ENCODE results near the gene MYL5. TPM values are rescaled to one million over a fixed set of nuclear protein-coding genes. Genes with fewer than 3 reads are reported as not detected.

Gene MYL5, protein sequence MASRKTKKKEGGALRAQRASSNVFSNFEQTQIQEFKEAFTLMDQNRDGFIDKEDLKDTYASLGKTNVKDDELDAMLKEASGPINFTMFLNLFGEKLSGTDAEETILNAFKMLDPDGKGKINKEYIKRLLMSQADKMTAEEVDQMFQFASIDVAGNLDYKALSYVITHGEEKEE
- 14.0 TPM for polyA plus RNA-seq (2012; ENCODE audit: missing spikeins)

- TF ChIP-seq POLR2AphosphoS5 (IDR thresholded peaks at IDR 0.05; ENCODE audit: low read depth, low read length) (peak; percentile 85), TAF1 (IDR thresholded peaks at IDR 0.05; ENCODE audit: borderline replicate concordance, low read depth, low read length) (peak; percentile 75; the same call in 1 of the 2 replicates), POLR2A (IDR thresholded peaks at IDR 0.05; ENCODE audit: low read depth, low read length) (peak; percentile 84)
- peak; percentile 100 for DNase-seq (ENCODE audit: insufficient read length)
- FAIRE-seq, result peak; percentile 100
These were observed at the start of gene MYL5, which contains the start of gene ATP5ME for GRCh38 chr4:674172-675035. TSS of gene MYL5 (plus strand) at chr4:674542. CDS start at chr4:678027, 3,485 bp downstream. TSS of gene ATP5ME (minus strand) at chr4:674276. CDS start at chr4:674247, 29 bp downstream.

DNA sequence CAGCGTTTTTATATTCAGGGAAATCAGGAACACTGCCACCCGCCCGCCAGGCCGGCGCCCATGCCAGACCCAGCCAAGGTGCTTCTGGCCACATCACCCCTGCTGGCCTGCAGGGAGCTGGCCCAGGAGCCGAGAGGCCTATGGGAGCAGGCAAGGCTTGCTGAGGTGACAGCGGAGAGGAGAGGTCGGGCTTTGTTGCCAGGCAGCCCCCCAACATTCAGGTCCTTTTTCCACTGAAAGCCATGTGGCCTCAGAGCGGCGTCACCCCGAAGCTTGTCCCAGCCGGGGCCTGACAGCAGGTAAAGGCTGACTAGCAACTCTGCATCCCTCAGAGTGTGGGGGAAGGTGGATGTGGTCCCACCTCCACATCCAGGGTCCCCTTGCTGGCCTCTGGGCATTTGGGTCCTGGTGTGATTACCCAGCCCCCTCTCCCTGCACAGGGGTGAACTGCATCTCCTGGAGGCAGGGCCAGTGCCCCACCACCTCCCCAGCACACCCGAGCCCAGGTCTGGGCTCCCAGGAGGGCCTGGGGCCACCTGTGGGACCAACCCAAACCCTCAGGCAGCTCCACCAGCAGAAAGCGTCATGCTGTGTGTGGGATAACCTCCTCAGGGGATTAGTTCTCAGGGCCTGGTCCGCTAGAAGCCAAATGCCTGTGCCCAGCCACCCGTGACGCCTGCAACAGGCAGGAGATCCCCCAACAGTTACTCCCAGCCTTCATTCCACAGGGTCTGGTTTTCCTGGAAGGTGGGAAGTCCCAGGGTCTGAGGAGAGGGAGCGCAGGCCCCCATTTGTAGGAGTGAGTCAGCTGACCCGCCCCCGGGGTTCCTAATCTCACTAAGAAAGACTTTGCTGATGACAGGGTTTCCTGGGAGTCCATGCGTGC, 49.4 kb upstream of the MYL5 start, which contains the start of gene PDE6B:
PDE6B (plus strand) TSS at position 869 of the 886 bp plus-strand sequence. CDS start 54 bp downstream, outside the sequence.
- DNase-seq (ENCODE audit: insufficient read length) (no peak), FAIRE-seq (no peak)
- no peak for TF ChIP-seq POLR2A (IDR thresholded peaks at IDR 0.05; ENCODE audit: low read depth, low read length)
- TF ChIP-seq POLR2AphosphoS5 (IDR thresholded peaks at IDR 0.05; ENCODE audit: low read depth, low read length), result no peak
- TF ChIP-seq TAF1 (IDR thresholded peaks at IDR 0.05; ENCODE audit: borderline replicate concordance, low read depth, low read length), result no peak

DNA sequence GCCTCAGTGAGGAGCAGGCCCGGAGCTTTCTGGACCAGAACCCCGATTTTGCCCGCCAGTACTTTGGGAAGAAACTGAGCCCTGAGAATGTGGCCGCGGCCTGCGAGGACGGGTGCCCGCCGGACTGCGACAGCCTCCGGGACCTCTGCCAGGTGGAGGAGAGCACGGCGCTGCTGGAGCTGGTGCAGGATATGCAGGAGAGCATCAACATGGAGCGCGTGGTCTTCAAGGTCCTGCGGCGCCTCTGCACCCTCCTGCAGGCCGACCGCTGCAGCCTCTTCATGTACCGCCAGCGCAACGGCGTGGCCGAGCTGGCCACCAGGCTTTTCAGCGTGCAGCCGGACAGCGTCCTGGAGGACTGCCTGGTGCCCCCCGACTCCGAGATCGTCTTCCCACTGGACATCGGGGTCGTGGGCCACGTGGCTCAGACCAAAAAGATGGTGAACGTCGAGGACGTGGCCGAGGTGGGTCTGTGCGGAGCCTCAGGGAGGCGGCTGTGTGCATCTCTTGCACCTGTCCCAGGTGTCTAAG, 48.6 kb upstream of the MYL5 start:
- TF ChIP-seq POLR2A (IDR thresholded peaks at IDR 0.05; ENCODE audit: low read depth, low read length) (no peak), POLR2AphosphoS5 (IDR thresholded peaks at IDR 0.05; ENCODE audit: low read depth, low read length) (no peak), TAF1 (IDR thresholded peaks at IDR 0.05; ENCODE audit: borderline replicate concordance, low read depth, low read length) (no peak)
- DNase-seq (ENCODE audit: insufficient read length) (no peak), FAIRE-seq (no peak)

- DNase-seq (ENCODE audit: insufficient read length) (no peak), FAIRE-seq (no peak)
- no peak for TF ChIP-seq TAF1 (IDR thresholded peaks at IDR 0.05; ENCODE audit: borderline replicate concordance, low read depth, low read length)
- no peak for TF ChIP-seq POLR2A (IDR thresholded peaks at IDR 0.05; ENCODE audit: low read depth, low read length)
- TF ChIP-seq POLR2AphosphoS5 (IDR thresholded peaks at IDR 0.05; ENCODE audit: low read depth, low read length), result no peak
These were observed 47.9 kb upstream of the MYL5 start for GRCh38 chr4:626201-627091.

DNA sequence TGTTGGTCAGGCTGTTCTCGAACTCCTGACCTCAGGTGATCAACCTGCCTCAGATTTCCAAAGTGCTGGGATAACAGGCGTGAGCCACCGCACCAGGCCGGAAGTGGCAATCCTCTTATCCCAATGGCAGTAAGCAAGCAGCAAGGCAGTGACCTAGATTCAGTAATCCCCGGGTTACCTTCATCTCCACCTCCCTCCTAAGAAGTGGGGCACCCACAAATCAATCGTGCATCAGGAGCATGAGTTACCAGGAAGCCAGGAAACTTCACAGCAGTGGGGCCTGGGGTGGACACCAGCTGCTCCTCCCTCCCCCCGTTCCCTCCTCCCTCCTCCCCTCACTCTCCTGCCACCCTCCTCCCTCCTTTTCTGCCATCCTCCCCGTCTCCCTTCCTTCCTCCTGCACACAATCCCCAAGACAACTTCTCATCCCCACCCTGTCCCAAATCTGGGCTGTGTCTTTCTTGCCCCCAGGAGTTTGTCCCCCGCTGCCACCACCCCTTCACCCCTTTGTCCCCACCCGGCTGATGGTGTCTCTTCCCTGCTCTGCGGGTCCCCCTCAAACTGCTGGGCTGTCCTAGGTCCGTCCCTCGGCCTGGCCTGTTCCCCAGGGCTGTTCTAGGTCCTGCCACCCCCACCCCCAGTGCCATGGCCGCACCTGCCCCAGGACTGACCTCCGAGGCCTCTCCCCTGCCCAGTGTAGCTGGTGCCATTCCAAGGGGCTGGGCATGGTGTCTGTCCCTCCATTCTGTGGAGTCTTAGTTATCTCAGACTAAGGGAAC, 46.8 kb upstream of the MYL5 start:
- DNase-seq (ENCODE audit: insufficient read length) (no peak), FAIRE-seq (no peak)
- TF ChIP-seq POLR2A (IDR thresholded peaks at IDR 0.05; ENCODE audit: low read depth, low read length) (no peak), POLR2AphosphoS5 (IDR thresholded peaks at IDR 0.05; ENCODE audit: low read depth, low read length) (no peak), TAF1 (IDR thresholded peaks at IDR 0.05; ENCODE audit: borderline replicate concordance, low read depth, low read length) (no peak)

DNA sequence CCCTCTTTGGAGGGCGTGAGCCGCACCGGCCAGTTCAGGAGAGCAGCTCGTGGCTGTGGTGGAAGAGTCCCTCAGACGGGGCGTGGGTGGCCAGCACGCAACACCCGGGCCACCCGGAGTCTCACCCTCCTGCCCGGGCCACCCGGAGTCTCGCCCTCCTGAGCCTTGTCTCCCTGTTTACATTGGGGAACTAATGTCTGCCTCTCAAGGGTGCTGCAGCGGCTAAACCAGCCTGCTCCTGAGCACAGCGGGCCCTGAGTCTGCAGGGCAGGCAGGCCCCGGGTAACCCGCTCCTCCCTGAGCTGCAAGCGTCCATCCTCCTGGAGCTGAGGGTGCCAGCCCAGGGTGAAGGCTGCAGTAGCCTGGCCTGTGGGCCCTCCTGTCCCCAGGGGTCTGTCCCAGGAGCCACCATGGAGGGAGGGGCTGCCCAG, 46.0 kb upstream of the MYL5 start:
- TF ChIP-seq TAF1 (IDR thresholded peaks at IDR 0.05; ENCODE audit: borderline replicate concordance, low read depth, low read length) (no peak), POLR2A (IDR thresholded peaks at IDR 0.05; ENCODE audit: low read depth, low read length) (no peak), POLR2AphosphoS5 (IDR thresholded peaks at IDR 0.05; ENCODE audit: low read depth, low read length) (no peak)
- DNase-seq (ENCODE audit: insufficient read length) (no peak), FAIRE-seq (no peak)

GRCh38 chr4:628821-629635, 45.3 kb upstream of the MYL5 start:
- no peak for DNase-seq (ENCODE audit: insufficient read length)
- TF ChIP-seq POLR2AphosphoS5 (IDR thresholded peaks at IDR 0.05; ENCODE audit: low read depth, low read length) (no peak), TAF1 (IDR thresholded peaks at IDR 0.05; ENCODE audit: borderline replicate concordance, low read depth, low read length) (no peak), POLR2A (IDR thresholded peaks at IDR 0.05; ENCODE audit: low read depth, low read length) (no peak)
- no peak for FAIRE-seq

GRCh38 chr4:629636-629914, 44.8 kb upstream of the MYL5 start:
- TF ChIP-seq POLR2AphosphoS5 (IDR thresholded peaks at IDR 0.05; ENCODE audit: low read depth, low read length) (no peak), TAF1 (IDR thresholded peaks at IDR 0.05; ENCODE audit: borderline replicate concordance, low read depth, low read length) (no peak), POLR2A (IDR thresholded peaks at IDR 0.05; ENCODE audit: low read depth, low read length) (no peak)
- DNase-seq (ENCODE audit: insufficient read length) (no peak), FAIRE-seq (no peak)

Data from GM12892 (cell line).